ENCODE data around the gene DEDD. TPM values are rescaled to one million over a fixed set of nuclear protein-coding genes. Genes with fewer than 3 reads are reported as not detected.

Gene DEDD
- total and polyA plus RNA-seq, 10 of the 15 experiments (the other 5 are each of a cell fraction or from before 2014, with no cell fraction given): 13.6 to 33.9 (median 30.3) TPM

- TF ChIP-seq IRF5 (IDR thresholded peaks at IDR 0.05; ENCODE audit: borderline replicate concordance): no peak
- TF ChIP-seq CHD1 (IDR thresholded peaks at IDR 0.05; ENCODE audit: low read depth, low read length): 0 out of 2 replicates have a peak, but pooled peaks have one; percentile 39
- TF ChIP-seq MTA3 (IDR thresholded peaks at IDR 0.05; ENCODE audit: borderline replicate concordance, low read length): no peak; the same call in 1 of the 2 replicates
- TF ChIP-seq FOS (IDR thresholded peaks at IDR 0.05; ENCODE audit: borderline replicate concordance, extremely low read depth, insufficient read length): peak; percentile 22
- TF ChIP-seq ZNF274 (IDR thresholded peaks at IDR 0.05; ENCODE audit: insufficient read depth, insufficient read length): no peak
- TF ChIP-seq ZSCAN29 (IDR thresholded peaks at IDR 0.05): no peak
- TF ChIP-seq PML (IDR thresholded peaks at IDR 0.05; ENCODE audit: low read length): peak; percentile 91
- TF ChIP-seq SMAD1 (IDR thresholded peaks at IDR 0.05; ENCODE audit: low read depth, partially characterized antibody): no peak
- TF ChIP-seq ZBTB40 (IDR thresholded peaks at IDR 0.05; ENCODE audit: borderline replicate concordance): no peak; the same call in 1 of the 2 replicates
- TF ChIP-seq USF2 (IDR thresholded peaks at IDR 0.05; ENCODE audit: borderline replicate concordance, low read depth, low read length): peak; percentile 9; the same call in 1 of the 2 replicates
- TF ChIP-seq E2F4 (IDR thresholded peaks at IDR 0.05; ENCODE audit: low read depth, low read length): peak; percentile 82
- no peak for TF ChIP-seq JUNB (IDR thresholded peaks at IDR 0.05)
- no peak for TF ChIP-seq SUZ12 (IDR thresholded peaks at IDR 0.05; ENCODE audit: unreplicated experiment)
- no peak for TF ChIP-seq DPF2 (IDR thresholded peaks at IDR 0.05)
- no peak for TF ChIP-seq HDAC6 (IDR thresholded peaks at IDR 0.05; ENCODE audit: unreplicated experiment)
- TF ChIP-seq EP300 (IDR thresholded peaks at IDR 0.05; ENCODE audit: borderline replicate concordance in 1 of 2, control insufficient read depth in 1 of 2, low read depth in 2 of 2, low read length in 2 of 2): no peak; a peak in 1 of 4 replicates
- TF ChIP-seq BHLHE40 (IDR thresholded peaks at IDR 0.05; ENCODE audit: borderline replicate concordance in 1 of 2, low read depth in 2 of 2, low read length in 1 of 2): peak; percentile 96 to 98
- no peak for TF ChIP-seq ASH2L (IDR thresholded peaks at IDR 0.05; ENCODE audit: borderline replicate concordance, low read depth)
- TF ChIP-seq HDGF (IDR thresholded peaks at IDR 0.05): no peak; the same call in 1 of the 2 replicates
- TF ChIP-seq PAX8 (IDR thresholded peaks at IDR 0.05): no peak
- TF ChIP-seq TBL1XR1 (IDR thresholded peaks at IDR 0.05; ENCODE audit: low read depth, low read length): 0 out of 2 replicates have a peak, but pooled peaks have one; percentile 35
- peak; percentile 42 for TF ChIP-seq NFYA (IDR thresholded peaks at IDR 0.05; ENCODE audit: borderline replicate concordance, low read depth, low read length)
Observed at GRCh38 chr1:161165742-161166668, 33.5 kb upstream of the DEDD start, which contains the start of gene PPOX (continued).

Data from GM12878 (cell line).